NCI-H446 (cell line): ENCODE results near the gene SMCHD1.
"Not testable (repeated sequence)": the region's sequence is repeated elsewhere in the genome, so short reads cannot be mapped to it uniquely, and the experiment has no call there.

Experiments used
- DNase-seq, 2 experiments: peaks; one replicate each; lab custom pipeline; 2025; lab: John Stamatoyannopoulos, UW

The SMCHD1 gene

GRCh38 chr18:2716394-2717326 is 61.1 kb downstream of the SMCHD1 start:
- no peak for DNase-seq

GRCh38 chr18:2717407-2717806 is 61.9 kb downstream of the SMCHD1 start:
- DNase-seq = no peak

- DNase-seq = no peak
Measured at GRCh38 chr18:2719040-2719439, 63.5 kb downstream of the SMCHD1 start.

- no peak for DNase-seq
Measured at GRCh38 chr18:2723207-2723606, 67.7 kb downstream of the SMCHD1 start.

- DNase-seq = no peak
Measured at GRCh38 chr18:2729757-2730156, 74.2 kb downstream of the SMCHD1 start.

- no peak for DNase-seq
Measured at GRCh38 chr18:2736823-2737222, 81.3 kb downstream of the SMCHD1 start.

- DNase-seq = not testable (repeated sequence)
Measured at GRCh38 chr18:2740082-2740481, 84.6 kb downstream of the SMCHD1 start.

- no peak for DNase-seq
Measured at GRCh38 chr18:2746274-2746673, 90.7 kb downstream of the SMCHD1 start.

GRCh38 chr18:2758309-2758708 is 102.8 kb downstream of the SMCHD1 start:
- DNase-seq = no peak

GRCh38 chr18:2774669-2775068 is 119.1 kb downstream of the SMCHD1 start:
- no peak for DNase-seq

- no peak for DNase-seq
Measured at GRCh38 chr18:2776601-2777000, 121.1 kb downstream of the SMCHD1 start.

- no peak for DNase-seq
Measured at GRCh38 chr18:2777241-2777640, 121.7 kb downstream of the SMCHD1 start.

- DNase-seq = no peak
Measured at GRCh38 chr18:2780750-2781149, 125.2 kb downstream of the SMCHD1 start.

- no peak for DNase-seq
Measured at GRCh38 chr18:2787225-2787624, 131.7 kb downstream of the SMCHD1 start.

- DNase-seq = no peak
Measured at GRCh38 chr18:2792395-2792794, 136.9 kb downstream of the SMCHD1 start.

- no peak for DNase-seq
Measured at GRCh38 chr18:2794159-2794558, 138.6 kb downstream of the SMCHD1 start.

- no peak for DNase-seq
Measured at GRCh38 chr18:2797951-2798350, 142.4 kb downstream of the SMCHD1 start.

- no peak for DNase-seq
Measured at GRCh38 chr18:2799369-2799768, 143.8 kb downstream of the SMCHD1 start.

GRCh38 chr18:2805970-2806943 is 150.7 kb downstream of the SMCHD1 start:
- DNase-seq = no peak

GRCh38 chr18:2808640-2809039 is 153.1 kb downstream of the SMCHD1 start:
- not testable (repeated sequence) for DNase-seq

- not testable (repeated sequence) for DNase-seq
Measured at GRCh38 chr18:2809666-2810183, 154.2 kb downstream of the SMCHD1 start.

- no peak for DNase-seq
Measured at GRCh38 chr18:2811416-2811815, 155.9 kb downstream of the SMCHD1 start.
